SU-DHL-6 (cell line): ENCODE results near the gene ZNF181.

Experiments used
- H2AFZ ChIP-seq: fragments of 200-600 bp; sonication (generic); 2 replicates; pipeline ENCODE4 v1.6.1; 2014; ENCODE audit warnings: low read depth, mild to moderate bottlenecking, moderate library complexity, mixed read lengths, antibody characterized with exemption, low read length; ENCODE audit not compliant: severe bottlenecking
- H3F3A ChIP-seq: fragments of 200-600 bp; shearing (Covaris generic); 2 replicates; pipeline ENCODE4 v1.6.0; 2016; ENCODE audit warnings: antibody characterized with exemption, mild to moderate bottlenecking; ENCODE audit not compliant: insufficient read depth
- H3K27ac ChIP-seq: fragments of 200-600 bp; sonication (generic); 2 replicates; pipeline ENCODE4 v1.5.1; 2016; ENCODE audit warnings: low read depth, mild to moderate bottlenecking, low read length, moderate library complexity, mixed read lengths
- H3K27me3 ChIP-seq: fragments of 200-600 bp; sonication (generic), shearing (Covaris generic); 2 replicates; pipeline ENCODE4 v1.6.0; 2014; ENCODE audit warnings: mild to moderate bottlenecking, low read length
- H3K36me3 ChIP-seq: fragments of 200-600 bp; sonication (generic); 2 replicates; pipeline ENCODE4 v1.6.1; 2014; ENCODE audit warnings: mild to moderate bottlenecking, low read length, mixed read lengths
- H3K4me2 ChIP-seq: fragments of 300-600, 200-600 bp; shearing (Covaris generic), sonication (generic); 2 replicates; pipeline ENCODE4 v1.6.0; 2014; ENCODE audit warnings: low read length, low read depth, mild to moderate bottlenecking; ENCODE audit not compliant: poor library complexity, severe bottlenecking
- H3K4me3 ChIP-seq: fragments of 200-600 bp; sonication (generic); 2 replicates; pipeline ENCODE4 v1.5.1; 2014; ENCODE audit warnings: antibody characterized with exemption, low read length, mild to moderate bottlenecking, mixed read lengths; ENCODE audit not compliant: insufficient read depth, poor library complexity, severe bottlenecking
- H3K79me2 ChIP-seq: fragments of 200-600 bp; sonication (generic); 2 replicates; pipeline ENCODE4 v1.6.1; 2014; ENCODE audit warnings: mild to moderate bottlenecking, low read length, moderate library complexity; ENCODE audit not compliant: insufficient read depth
- H3K9ac ChIP-seq: fragments of 200-600 bp; sonication (generic); 2 replicates; pipeline ENCODE4 v1.7.0; 2014; ENCODE audit warnings: mild to moderate bottlenecking, low read length
- H3K9me2 ChIP-seq: fragments of 200-600 bp; sonication (generic); replicated peaks from 2 replicates; pipeline ENCODE4 v1.6.1; 2014; ENCODE audit warnings: low read length; ENCODE audit not compliant: insufficient read depth
- H3K9me3 ChIP-seq: fragments of 200-600 bp; sonication (generic); 2 replicates; pipeline ENCODE4 v1.6.1; 2014; ENCODE audit warnings: low read length, mixed read lengths; ENCODE audit not compliant: insufficient read depth
- H4K20me1 ChIP-seq: fragments of 200-600 bp; sonication (generic); 2 replicates; pipeline ENCODE4 v1.6.1; 2014; ENCODE audit warnings: low read depth, mild to moderate bottlenecking, antibody characterized with exemption, low read length, moderate library complexity, mixed read lengths
- CTCF ChIP-seq: fragments of 200-600 bp; sonication (generic); IDR thresholded peaks from one replicate; pipeline ENCODE4 v1.5.1; 2017; ENCODE audit warnings: antibody characterized with exemption, mild to moderate bottlenecking, low read length, moderate library complexity; ENCODE audit not compliant: insufficient read depth, poor library complexity, severe bottlenecking
- EZH2phosphoT487 ChIP-seq: fragments of 200-600 bp; sonication (generic), shearing (Covaris generic); conservative IDR thresholded peaks from 2 replicates; pipeline ENCODE4 v1.6.1; 2018; ENCODE audit warnings: mild to moderate bottlenecking, antibody characterized with exemption, low read length, moderate library complexity, mixed read lengths

The ZNF181 gene

GRCh38 chr19:34767951-34768350 lies 33.9 kb downstream of the ZNF181 start:
- no peak overlapping the region for H2AFZ ChIP-seq
- no peaks in the 10 kb centered on the region for H3K79me2 ChIP-seq
- H3F3A ChIP-seq, result no peaks in the 10 kb centered on the region
- peaks cover 7% of the 10 kb centered on the region; the same call in 1 of the 2 replicates for H3K9me3 ChIP-seq
- no peak overlapping the region for H3K9ac ChIP-seq
- no peaks in the 10 kb centered on the region for H3K36me3 ChIP-seq
- no peak overlapping the region for H3K4me3 ChIP-seq
- no peak overlapping the region for H3K4me2 ChIP-seq
- no peaks in the 10 kb centered on the region for H3K27me3 ChIP-seq
- no peak for TF ChIP-seq EZH2phosphoT487
- TF ChIP-seq CTCF, result no peak
- no peak overlapping the region for H3K27ac ChIP-seq
- H3K9me2 ChIP-seq, result no peaks in the 10 kb centered on the region
- H4K20me1 ChIP-seq, result no peaks in the 10 kb centered on the region

DNA sequence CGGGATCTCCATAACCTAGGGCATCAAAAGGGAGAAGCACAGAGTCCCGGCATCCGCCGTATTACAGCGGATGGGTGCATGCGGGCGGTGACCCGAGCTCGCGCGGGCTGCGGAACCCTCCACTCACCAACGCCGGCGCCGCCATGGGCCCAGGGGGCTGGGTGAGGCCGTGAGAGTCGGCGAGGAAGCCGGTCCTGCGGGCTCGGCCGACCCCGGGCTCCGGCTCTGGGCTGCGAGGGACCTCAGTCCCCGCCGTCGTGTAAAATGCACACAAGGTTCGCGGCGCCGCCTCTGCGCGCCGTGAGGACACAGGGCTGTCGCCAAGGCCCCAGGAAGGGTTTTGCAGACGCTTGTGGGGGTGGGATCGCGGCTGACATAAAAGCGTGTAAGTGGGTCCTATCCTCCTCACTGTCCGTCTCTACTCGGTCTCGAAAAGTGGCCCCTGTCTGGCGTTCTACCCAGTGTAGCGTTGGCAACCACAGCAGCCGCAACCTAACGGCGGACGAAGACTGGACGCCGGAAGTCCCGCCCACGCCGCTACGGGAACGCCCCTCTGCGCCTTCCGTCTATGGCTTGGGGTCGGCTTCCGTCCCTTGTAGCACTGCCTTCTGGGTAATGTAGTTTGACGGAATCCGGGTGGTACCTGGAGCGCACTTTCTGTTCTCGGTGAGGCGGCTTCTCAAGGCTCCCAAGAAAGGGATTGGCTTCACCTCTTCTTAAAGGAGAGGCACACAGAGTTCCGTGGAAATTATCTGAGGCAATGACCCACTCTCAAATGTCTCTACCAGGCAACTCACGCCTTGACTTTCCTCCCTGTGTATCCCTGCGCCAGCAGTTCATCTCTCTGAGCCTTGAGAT lies 38.9 kb downstream of the ZNF181 start, which contains the start of gene ZNF599:
TSS of gene ZNF599 (minus strand) at position 519 of the 858 bp plus-strand sequence. CDS start at position 145, 374 bp downstream.
- H3F3A ChIP-seq, result no peaks in the 10 kb centered on the region
- no peaks in the 10 kb centered on the region for H3K9me2 ChIP-seq
- H3K79me2 ChIP-seq, result no peaks in the 10 kb centered on the region
- H3K4me2 ChIP-seq, result peak within 1 kb of the TSS; percentile 80
- no peaks in the 10 kb centered on the region for H3K36me3 ChIP-seq
- peak within 1 kb of the TSS; percentile 49 for H3K9ac ChIP-seq
- peak within 1 kb of the TSS; percentile 58 for H3K4me3 ChIP-seq
- TF ChIP-seq CTCF, result no peak
- no peak for TF ChIP-seq EZH2phosphoT487
- no peaks in the 10 kb centered on the region for H4K20me1 ChIP-seq
- no peaks in the 10 kb centered on the region for H3K9me3 ChIP-seq
- H3K27me3 ChIP-seq, result no peaks in the 10 kb centered on the region
- H2AFZ ChIP-seq, result peak within 1 kb of the TSS; percentile 97
- H3K27ac ChIP-seq, result no peak within 1 kb of the TSS

DNA sequence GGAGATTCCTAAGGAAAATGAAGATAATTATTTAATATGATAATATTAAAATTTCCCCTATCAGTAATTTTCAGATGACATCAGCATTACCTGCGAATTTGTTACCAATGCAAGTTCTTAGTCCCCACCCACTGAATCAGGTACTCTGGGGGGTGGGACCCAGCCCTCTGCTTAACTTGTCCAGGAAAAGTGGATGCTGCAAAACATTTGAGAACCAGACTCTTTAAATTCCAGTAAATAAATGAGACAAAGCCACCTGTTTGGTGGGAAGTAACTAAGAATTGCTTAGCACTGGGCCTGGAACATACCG lies 39.5 kb downstream of the ZNF181 start:
- Histone ChIP-seq H3K27me3 (no peaks in the 10 kb centered on the region), H3K79me2 (no peaks in the 10 kb centered on the region), H3K9ac (no peak overlapping the region; the same call in 1 of the 2 replicates), H3K9me2 (no peaks in the 10 kb centered on the region), H2AFZ (peak overlapping the region; percentile 97), H3K27ac (no peak overlapping the region), H4K20me1 (no peaks in the 10 kb centered on the region), H3K4me3 (peak overlapping the region; percentile 47), H3F3A (no peaks in the 10 kb centered on the region), H3K4me2 (peak overlapping the region; percentile 80), H3K36me3 (no peaks in the 10 kb centered on the region), H3K9me3 (no peaks in the 10 kb centered on the region)
- TF ChIP-seq EZH2phosphoT487, result no peak
- TF ChIP-seq CTCF, result no peak
